ENCODE results near the gene PLSCR4. TPM values are rescaled to one million over a fixed set of nuclear protein-coding genes. Genes with fewer than 3 reads are reported as not detected.

Gene PLSCR4
- total RNA-seq, 4 donors from 2014 or later = 22.8 to 27.5 (median 25.7) TPM

DNA sequence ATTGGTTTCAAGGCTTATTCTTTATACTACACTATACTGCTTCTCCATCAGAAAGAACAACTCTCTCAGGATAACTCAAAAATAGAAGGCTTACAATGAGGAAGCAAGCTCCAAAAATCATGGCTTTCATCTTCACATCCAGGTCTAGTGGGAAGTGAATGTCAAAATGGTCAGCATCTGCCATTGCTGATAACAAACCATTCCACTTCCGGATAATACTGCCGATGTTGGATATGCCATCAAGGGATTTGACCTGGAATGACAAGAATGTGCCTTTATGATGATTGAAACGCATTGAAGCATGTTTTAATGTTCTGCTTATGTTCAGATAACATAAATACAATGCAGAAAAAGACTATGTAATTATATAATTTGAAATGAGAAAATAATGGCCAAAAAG lies 55.9 kb downstream of the PLSCR4 start:
- H3K4me1 ChIP-seq = peaks cover 0 to 5% (median 0%) of the 10 kb centered on the region in 4 donors
- TF ChIP-seq POLR2A (IDR thresholded peaks at IDR 0.05) = no peak
- TF ChIP-seq, protein P1, sequence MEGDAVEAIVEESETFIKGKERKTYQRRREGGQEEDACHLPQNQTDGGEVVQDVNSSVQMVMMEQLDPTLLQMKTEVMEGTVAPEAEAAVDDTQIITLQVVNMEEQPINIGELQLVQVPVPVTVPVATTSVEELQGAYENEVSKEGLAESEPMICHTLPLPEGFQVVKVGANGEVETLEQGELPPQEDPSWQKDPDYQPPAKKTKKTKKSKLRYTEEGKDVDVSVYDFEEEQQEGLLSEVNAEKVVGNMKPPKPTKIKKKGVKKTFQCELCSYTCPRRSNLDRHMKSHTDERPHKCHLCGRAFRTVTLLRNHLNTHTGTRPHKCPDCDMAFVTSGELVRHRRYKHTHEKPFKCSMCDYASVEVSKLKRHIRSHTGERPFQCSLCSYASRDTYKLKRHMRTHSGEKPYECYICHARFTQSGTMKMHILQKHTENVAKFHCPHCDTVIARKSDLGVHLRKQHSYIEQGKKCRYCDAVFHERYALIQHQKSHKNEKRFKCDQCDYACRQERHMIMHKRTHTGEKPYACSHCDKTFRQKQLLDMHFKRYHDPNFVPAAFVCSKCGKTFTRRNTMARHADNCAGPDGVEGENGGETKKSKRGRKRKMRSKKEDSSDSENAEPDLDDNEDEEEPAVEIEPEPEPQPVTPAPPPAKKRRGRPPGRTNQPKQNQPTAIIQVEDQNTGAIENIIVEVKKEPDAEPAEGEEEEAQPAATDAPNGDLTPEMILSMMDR (IDR thresholded peaks at IDR 0.05) = no peak
- no peaks in the 10 kb centered on the region for H3K36me3 ChIP-seq
- H3K4me3 ChIP-seq = no peak overlapping the region
- no peaks in the 10 kb centered on the region for H3K27me3 ChIP-seq
- H3K27ac ChIP-seq = peak overlapping the region in 1 of 4 donors; percentile 3
- H3K9me3 ChIP-seq = no peaks in the 10 kb centered on the region
- no peak for DNase-seq

DNA sequence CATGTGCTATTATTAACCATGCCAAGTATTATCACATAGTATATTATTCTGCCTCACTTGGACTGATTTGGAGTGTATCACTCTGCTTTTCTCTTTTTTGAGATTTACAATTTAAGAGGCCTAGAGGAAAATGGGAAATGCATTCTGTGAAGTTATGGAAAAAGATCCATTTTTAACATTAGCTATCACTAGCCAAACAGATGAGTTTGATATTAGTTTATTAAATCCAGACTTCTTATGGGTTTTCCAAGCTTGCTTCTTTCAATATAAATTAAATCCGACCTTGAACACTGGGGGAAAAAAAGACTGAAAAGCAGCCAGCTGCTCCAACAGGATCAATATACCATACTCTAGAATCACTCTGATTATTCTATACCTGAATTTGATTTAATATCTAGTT lies 59.9 kb downstream of the PLSCR4 start:
- DNase-seq = no peak
- Histone ChIP-seq H3K9me3 (no peaks in the 10 kb centered on the region), H3K27me3 (no peaks in the 10 kb centered on the region), H3K36me3 (no peaks in the 10 kb centered on the region), H3K4me3 (no peak overlapping the region), H3K27ac (no peak overlapping the region), H3K4me1 (peaks cover 0 to 5% (median 0%) of the 10 kb centered on the region in 4 donors)
- TF ChIP-seq, protein P1 (IDR thresholded peaks at IDR 0.05) = no peak
- TF ChIP-seq POLR2A (IDR thresholded peaks at IDR 0.05) = no peak

DNA sequence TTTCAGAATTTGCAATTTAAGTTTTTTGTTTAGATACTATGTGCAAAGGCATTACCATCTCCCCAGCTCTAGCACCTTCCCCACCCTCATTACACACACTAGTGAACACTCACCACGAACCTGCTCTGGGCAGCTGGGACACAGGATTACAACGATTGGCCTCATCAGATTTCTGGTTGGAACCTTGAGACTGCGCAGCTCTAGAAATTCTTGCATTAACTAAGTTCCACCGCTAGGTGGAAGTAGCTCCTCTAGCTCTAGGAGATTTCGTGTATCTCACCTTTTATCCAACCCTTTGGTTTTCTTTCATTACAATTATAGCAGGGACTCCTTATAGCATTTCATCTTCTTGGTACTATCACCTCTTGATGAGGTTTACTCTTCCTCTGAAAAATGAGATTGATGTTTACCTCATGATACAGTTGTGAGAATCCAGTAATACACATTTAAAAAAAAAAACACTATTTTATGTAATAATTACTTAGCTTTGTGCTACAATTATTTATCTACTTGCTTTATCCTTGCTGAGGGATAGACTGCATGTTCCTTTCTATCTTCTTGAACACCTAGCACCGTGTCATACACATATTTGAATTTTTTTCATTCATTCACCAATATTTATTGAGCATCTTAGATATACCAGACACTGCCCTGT lies 61.3 kb downstream of the PLSCR4 start:
- Histone ChIP-seq H3K4me1 (no peaks in the 10 kb centered on the region), H3K9me3 (no peaks in the 10 kb centered on the region), H3K27me3 (no peaks in the 10 kb centered on the region), H3K4me3 (no peak overlapping the region), H3K36me3 (no peaks in the 10 kb centered on the region), H3K27ac (no peak overlapping the region)
- no peak for DNase-seq
- TF ChIP-seq POLR2A (IDR thresholded peaks at IDR 0.05) = no peak
- TF ChIP-seq, protein P1 (IDR thresholded peaks at IDR 0.05) = peak; percentile 20 to 77 (median 67)

DNA sequence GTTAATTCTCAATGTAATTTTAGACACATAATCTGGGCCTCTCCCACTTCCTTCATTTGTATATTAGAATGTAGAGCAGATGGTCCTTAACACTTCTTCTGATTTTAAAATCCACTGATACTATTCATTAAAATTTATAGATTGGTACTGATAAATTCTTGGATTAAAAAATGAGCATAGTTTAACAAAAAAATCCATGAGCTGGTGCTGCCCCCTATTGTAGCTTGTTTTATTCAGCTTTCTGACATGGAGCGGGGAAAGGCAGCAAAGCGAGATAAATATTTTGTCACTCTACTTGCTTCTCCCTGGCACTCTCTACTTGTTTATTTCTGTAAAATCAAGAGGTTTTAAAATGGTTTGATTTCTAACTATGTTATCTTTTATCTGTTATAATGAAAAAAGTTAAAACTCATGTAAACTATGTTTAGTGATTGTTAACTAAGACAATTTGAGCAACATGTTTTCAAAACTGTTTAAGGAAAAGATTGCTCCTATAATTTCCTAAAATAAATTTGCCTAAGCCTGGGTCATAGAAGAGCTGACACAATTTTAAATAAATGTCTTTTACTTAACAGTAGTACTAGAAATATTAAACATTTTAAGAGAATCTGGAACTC lies 63.5 kb downstream of the PLSCR4 start:
- no peak overlapping the region for H3K4me3 ChIP-seq
- H3K9me3 ChIP-seq = no peaks in the 10 kb centered on the region
- no peaks in the 10 kb centered on the region for H3K4me1 ChIP-seq
- H3K36me3 ChIP-seq = no peaks in the 10 kb centered on the region
- TF ChIP-seq, protein P1 (IDR thresholded peaks at IDR 0.05) = peak in 4 of 6 experiments; percentile 14 to 66 (median 58)
- TF ChIP-seq POLR2A (IDR thresholded peaks at IDR 0.05) = no peak
- no peak for DNase-seq
- H3K27me3 ChIP-seq = no peaks in the 10 kb centered on the region
- H3K27ac ChIP-seq = no peak overlapping the region

GRCh38 chr3:146184241-146185015 lies 66.5 kb downstream of the PLSCR4 start:
- Histone ChIP-seq H3K9me3 (no peaks in the 10 kb centered on the region), H3K4me1 (no peaks in the 10 kb centered on the region), H3K27me3 (no peaks in the 10 kb centered on the region), H3K4me3 (no peak overlapping the region), H3K27ac (no peak overlapping the region), H3K36me3 (no peaks in the 10 kb centered on the region)
- TF ChIP-seq POLR2A (IDR thresholded peaks at IDR 0.05) = no peak
- TF ChIP-seq, protein P1 (IDR thresholded peaks at IDR 0.05) = no peak
- DNase-seq = no peak
